Right cardiac atrium (tissue), 5 donors: ENCODE measurements around the gene CDK5. TPM values are rescaled to one million over a fixed set of nuclear protein-coding genes. Genes with fewer than 3 reads are reported as not detected.
"Not testable (repeated sequence)": the region's sequence is repeated elsewhere in the genome, so short reads cannot be mapped to it uniquely, and the experiment has no call there.

Experiments used
- ATAC-seq, 2 donors: fragments of 200-7000 bp; cut with Tn5 transposase; one replicate each; pipeline versions ENCODE4 v1.8.0 to v1.9.1; 2020; ENCODE audit warnings: moderate library complexity in 2 of 2, mild to moderate bottlenecking in 1 of 2
- DNase-seq, 3 donors: peaks; one replicate each; pipeline ENCODE4 v3.0.0-alpha.2; 2020
- H3K27ac ChIP-seq: one replicate; pipeline ENCODE4 v1.5.1; 2013; ENCODE audit warnings: mild to moderate bottlenecking, low read length, control low read depth, moderate library complexity
- H3K27me3 ChIP-seq: one replicate; pipeline ENCODE4 v1.6.1; 2013; ENCODE audit not compliant: control insufficient read depth, insufficient read depth
- H3K4me1 ChIP-seq: one replicate; pipeline ENCODE4 v1.6.1; 2013; ENCODE audit warnings: low read length; ENCODE audit not compliant: control insufficient read depth, insufficient read depth
- H3K4me3 ChIP-seq: one replicate; pipeline ENCODE4 v1.5.1; 2013; ENCODE audit warnings: low read length, control low read depth
- H3K9me3 ChIP-seq: one replicate; pipeline ENCODE4 v1.6.1; 2013; ENCODE audit warnings: low read length; ENCODE audit not compliant: control insufficient read depth
- WGBS: extraction: QIAGEN DNeasy Blood & Tissue Kit; methylation state at CpG from one replicate; pipeline ENCODE4 v1.1.7; 2013; 5-methylcytosine and 5-hydroxymethylcytosine counted together
- intact Hi-C, 4 donors: fragments of 100-400 bp; cut with DNase I; formaldehyde crosslinking; loops; one replicate each; pipeline versions ENCODE4 v1.11.0 to v1.14.0; 2022 to 2023
- polyA plus RNA-seq: library from polyadenylated mRNA; stranded (reverse); fragments of 200-250 nt; gene quantifications from one replicate; pipeline ENCODE4 v1.2.3, GENCODE V29; 2013
- total RNA-seq, 4 donors: library from RNA; stranded (reverse); fragmentation: NEBNext Ultra II Directional; extraction: Animal tissue kit (Norgen Biotek cat#: 25700); gene quantifications; one replicate each; pipeline ENCODE4 v1.2.1, GENCODE V29; 2021
- donor health status: healthy with polysubstance abuse.
- donor health status: DM: no; HTN: yes; CAD: no.
- donor health status: DM: no; HTN: no; CAD: no.
- donor health status: DM: no; HTN: yes; CAD: no; lungs with severe emphysema.
- donor health status: DM: yes; HTN: yes; CAD: no.

Gene CDK5
- total and polyA plus RNA-seq, 5 donors = 6.2 to 11.2 (median 6.8) TPM

DNA sequence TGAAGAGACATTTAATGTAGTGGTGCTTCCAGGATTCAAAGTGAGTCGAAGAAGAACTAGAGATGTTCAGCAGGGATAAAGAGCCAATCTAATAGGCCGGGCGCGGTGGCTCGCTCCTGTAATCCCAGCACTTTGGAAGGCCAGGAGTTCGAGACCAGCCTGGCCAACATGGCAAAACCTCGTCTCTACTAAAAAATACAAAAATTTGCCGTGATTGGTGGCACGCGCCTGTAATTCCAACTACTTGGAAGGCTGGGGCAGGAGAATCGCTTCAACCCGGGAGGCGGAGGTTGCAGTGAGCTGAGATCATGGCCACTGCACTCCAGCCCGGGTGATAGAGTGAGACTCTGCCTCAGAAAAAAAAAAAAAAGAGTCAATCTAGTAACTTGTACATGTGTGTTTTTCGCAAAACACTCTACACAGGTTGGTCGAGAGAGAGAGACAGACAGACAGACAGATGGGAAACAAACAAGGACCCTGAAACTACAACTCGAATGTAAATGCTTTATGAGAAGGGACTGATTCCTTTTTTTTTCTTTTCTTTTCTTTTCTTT lies 28.7 kb downstream of the CDK5 start:
- 51% methylated on average over 17 of the region's 17 CpGs for WGBS

DNA sequence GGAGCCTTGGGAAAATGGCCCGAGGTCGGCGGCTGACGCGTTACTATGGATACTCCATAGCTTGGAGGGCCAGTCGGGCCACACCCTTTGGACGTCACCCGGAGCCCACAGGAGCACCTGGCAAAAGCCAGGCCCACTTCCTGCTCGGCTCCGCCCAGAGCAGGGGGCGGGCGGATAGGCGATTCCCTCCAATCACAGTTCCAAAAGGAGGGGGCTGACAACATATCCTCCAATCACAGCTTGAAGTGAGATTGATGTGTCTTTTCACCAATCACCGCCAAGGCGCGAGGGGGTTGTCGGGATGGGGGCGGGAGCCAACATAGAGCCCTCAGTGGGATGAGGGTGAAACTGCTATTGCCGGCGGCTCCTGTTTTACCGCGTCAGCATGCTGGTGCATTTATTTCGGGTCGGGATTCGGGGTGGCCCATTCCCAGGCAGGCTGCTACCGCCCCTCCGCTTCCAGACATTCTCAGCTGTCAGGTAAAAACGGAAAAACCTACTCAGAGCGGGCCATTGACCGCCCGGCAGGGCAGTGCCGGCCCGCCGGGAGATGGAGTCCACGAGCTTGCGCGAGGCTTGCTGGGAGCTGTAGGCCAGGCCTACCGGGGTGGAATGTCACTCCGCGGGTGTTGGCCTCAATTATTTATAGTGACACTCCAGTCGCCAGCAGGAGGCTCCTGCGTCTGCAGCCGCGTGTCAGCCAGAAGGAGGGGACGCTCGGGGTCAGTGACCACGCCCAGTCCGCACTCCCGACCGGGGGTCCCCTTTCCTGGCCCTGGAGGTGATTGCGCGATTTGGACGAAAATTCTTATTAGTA lies 29.4 kb downstream of the CDK5 start, which contains the start of gene ABCB8:
ABCB8 (plus strand) TSS at position 320 of the 817 bp plus-strand sequence; CDS start at position 386, 66 bp downstream.
- intact Hi-C loops = loop anchor here in 2 of 4 donors (10.0 kb wide), 2 partner anchors 56 to 86 kb away; partner anchors contain the start of genes AGAP3 (in 1 of the 2), FASTK (in 1 of the 2) and TMUB1 (in 1 of the 2)
- Histone ChIP-seq H3K27me3 (no peaks in the 10 kb centered on the region), H3K4me1 (no peaks in the 10 kb centered on the region), H3K27ac (peak within 1 kb of the TSS; percentile 80), H3K4me3 (peak within 1 kb of the TSS; percentile 80), H3K9me3 (no peaks in the 10 kb centered on the region)
- WGBS = under 1% methylated on average over 53 of the region's 53 CpGs
- ATAC-seq (peak; percentile 97 to 98), DNase-seq (peak; percentile 97 to 99 (median 98))

More for the DNA sequence above, 28.7 kb downstream of the CDK5 start:
- Histone ChIP-seq H3K4me1 (no peaks in the 10 kb centered on the region), H3K4me3 (peak overlapping the region; percentile 80), H3K9me3 (no peaks in the 10 kb centered on the region), H3K27me3 (no peaks in the 10 kb centered on the region), H3K27ac (peak overlapping the region; percentile 80)
- DNase-seq (no peak), ATAC-seq (no peak)
- intact Hi-C loops = loop anchor here in 2 of 4 donors (10.0 kb wide), 2 partner anchors 56 to 86 kb away; partner anchors contain the start of genes AGAP3 (in 1 of the 2), FASTK (in 1 of the 2) and TMUB1 (in 1 of the 2)

DNA sequence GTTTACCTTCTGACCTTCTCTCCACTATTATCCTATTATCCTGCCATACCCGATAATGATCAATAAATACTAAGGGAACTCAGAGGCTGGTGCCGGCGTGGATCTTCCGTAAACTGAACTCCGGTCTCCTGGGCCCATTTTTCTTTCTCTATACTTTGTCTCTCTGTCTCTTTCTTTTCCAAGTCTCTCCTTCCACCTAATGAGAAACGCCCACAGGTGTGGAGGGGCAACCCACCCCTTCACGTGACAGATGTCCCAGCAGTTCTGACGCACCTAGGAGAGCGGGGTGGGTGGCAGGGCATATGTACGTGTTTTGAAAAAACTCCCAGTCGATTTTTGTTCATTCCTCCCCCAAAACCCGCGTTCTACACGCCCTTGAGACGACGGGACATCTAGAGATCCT lies 30.0 kb downstream of the CDK5 start:
- not testable (repeated sequence) for H3K4me1 ChIP-seq, DNase-seq, H3K27me3 ChIP-seq, H3K27ac ChIP-seq, ATAC-seq, H3K9me3 ChIP-seq
- intact Hi-C loops = loop anchor here in 2 of 4 donors (10.0 kb wide), 2 partner anchors 57 to 87 kb away; partner anchors contain the start of genes AGAP3 (in 1 of the 2), FASTK (in 1 of the 2) and TMUB1 (in 1 of the 2)
- peak overlapping the region; percentile 80 for H3K4me3 ChIP-seq
- 4% methylated on average over 16 of the region's 16 CpGs for WGBS

DNA sequence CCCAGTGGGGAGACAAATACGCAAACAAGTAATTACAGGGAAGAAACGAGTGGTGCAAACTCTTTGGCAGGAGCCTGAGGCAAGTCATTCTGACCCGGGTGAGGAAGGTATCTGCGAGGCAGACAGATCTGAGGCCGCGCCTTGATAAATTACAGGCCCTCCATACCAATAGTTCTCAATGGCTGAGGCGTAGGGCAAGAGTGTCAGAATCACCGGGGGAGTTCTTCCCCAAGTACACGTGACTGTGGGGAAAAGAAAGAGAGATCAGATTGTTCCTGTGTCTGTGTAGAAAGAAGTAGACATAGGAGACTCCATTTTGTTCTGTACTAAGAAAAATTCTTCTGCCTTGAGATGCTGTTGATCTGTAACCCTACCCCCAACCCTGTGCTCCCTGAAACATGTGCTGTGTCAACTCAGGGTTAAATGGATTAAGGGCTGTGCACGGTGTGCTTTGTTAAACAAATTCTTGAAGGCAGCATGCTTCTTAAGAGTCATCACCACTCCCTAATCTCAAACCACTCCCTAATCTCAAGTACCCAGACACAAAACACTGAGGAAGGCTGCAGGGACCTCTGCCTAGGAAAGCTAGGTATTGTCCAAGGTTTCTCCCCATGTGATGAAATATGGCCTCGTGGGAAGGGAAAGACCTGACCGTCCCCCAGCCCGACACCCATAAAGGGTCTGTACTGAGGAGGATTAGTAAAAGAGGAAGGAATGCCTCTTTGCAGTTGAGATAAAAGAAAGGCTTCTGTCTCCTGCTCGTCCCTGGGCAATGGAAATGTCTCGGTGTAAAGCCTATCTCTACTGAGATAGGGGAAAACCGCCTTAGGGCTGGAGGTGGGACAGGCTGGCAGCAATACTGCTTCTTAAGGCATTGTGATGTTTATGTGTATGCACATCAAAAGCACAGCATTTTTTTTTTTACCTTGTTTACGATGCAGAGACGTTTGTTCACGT lies 30.6 kb downstream of the CDK5 start:
- not testable (repeated sequence) for ATAC-seq, H3K4me3 ChIP-seq, H3K9me3 ChIP-seq, H3K27me3 ChIP-seq, H3K27ac ChIP-seq, H3K4me1 ChIP-seq
- 37% methylated on average over 19 of the region's 19 CpGs for WGBS
- peak in 1 of 3 donors; percentile 36 for DNase-seq
- intact Hi-C loops = loop anchor here in 2 of 4 donors (10.0 kb wide), 2 partner anchors 58 to 88 kb away; partner anchors contain the start of genes AGAP3 (in 1 of the 2), FASTK (in 1 of the 2) and TMUB1 (in 1 of the 2)

DNA sequence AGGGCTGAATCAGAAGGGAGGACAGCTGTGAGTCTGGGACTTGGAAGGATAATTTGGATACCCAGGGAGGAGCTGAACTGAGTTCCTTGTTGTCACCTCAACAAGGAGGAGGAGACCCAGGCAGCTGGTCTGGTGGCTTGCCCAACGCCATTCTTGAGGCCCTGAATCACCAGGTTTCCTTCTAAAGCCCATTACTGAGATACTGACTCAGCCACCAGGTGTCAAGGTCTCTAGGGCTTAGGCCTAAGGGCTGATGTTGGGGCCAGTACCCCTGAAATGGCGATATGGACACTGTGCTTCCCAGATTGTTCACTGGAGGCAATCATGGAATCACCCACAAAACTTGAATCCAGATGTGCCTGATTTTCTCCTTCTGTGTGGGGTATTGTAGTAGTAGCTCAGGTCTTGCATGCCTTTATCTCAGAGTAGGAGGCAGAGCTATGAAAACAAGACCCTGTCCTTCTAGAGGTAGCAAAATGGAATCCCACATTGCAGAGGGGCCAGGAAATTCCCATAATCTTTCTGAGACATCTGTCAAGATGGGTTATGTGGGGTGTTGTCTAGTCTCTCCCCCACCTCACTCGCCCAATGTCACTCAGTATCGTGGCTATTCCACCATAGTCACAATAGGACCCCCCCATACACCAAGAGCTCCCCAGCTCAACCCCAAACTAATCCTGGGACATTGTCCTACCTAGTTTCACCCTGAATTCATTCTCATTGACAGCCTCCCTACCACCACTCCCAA lies 31.6 kb downstream of the CDK5 start:
- DNase-seq (no peak), ATAC-seq (no peak)
- H3K27me3 ChIP-seq = no peaks in the 10 kb centered on the region
- no peak overlapping the region for H3K27ac ChIP-seq
- no peaks in the 10 kb centered on the region for H3K4me1 ChIP-seq
- H3K9me3 ChIP-seq = no peaks in the 10 kb centered on the region
- intact Hi-C loops = loop anchor here in 2 of 4 donors (10.0 kb wide), 2 partner anchors 59 to 89 kb away; partner anchors contain the start of genes AGAP3 (in 1 of the 2), FASTK (in 1 of the 2) and TMUB1 (in 1 of the 2)
- no peak overlapping the region for H3K4me3 ChIP-seq
- WGBS = 90% methylated on average over 4 of the region's 4 CpGs

DNA sequence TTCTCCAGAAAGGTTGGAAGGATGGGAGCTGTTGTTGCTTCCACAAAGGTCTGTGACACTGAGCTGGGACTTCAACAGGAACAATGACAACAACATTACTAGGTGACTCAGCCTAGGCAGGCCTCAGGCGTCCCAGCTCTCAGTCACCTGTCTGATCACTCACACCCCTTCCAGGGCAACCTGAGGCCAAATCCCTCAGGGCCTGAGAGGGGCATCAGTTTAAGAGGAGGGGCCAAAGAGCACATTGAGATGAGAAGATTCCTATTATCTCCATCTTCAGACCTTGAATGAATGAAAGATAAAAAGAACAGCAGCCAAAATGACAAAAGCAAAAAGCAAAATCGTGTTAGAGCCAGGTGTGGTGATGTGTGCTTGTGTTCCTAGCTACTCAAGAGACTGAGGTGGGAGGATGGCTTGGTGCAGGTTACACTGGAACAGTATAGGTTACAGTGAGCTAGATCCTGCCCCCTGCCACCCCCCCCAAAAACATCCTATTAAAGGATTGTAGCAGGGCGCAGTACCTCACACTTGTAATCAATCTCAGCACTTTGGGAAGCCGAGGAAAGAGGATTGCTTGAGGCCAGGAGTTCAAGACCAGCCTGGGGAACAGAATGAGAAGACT lies 33.2 kb downstream of the CDK5 start, which contains the start of gene ATG9B:
ATG9B (minus strand) TSS at position 60 of the 622 bp plus-strand sequence. CDS start 71 bp downstream, outside the sequence.
- DNase-seq = no peak
- ATAC-seq = no peak
- Histone ChIP-seq H3K4me1 (no peaks in the 10 kb centered on the region), H3K27me3 (no peaks in the 10 kb centered on the region), H3K9me3 (no peaks in the 10 kb centered on the region), H3K27ac (no peak within 1 kb of the TSS), H3K4me3 (no peak within 1 kb of the TSS)
- intact Hi-C loops = loop anchor here in 2 of 4 donors (10.0 kb wide), 2 partner anchors 60 to 90 kb away; partner anchors contain the start of genes AGAP3 (in 1 of the 2), FASTK (in 1 of the 2) and TMUB1 (in 1 of the 2)
- 81% methylated on average over 4 of the region's 4 CpGs for WGBS

DNA sequence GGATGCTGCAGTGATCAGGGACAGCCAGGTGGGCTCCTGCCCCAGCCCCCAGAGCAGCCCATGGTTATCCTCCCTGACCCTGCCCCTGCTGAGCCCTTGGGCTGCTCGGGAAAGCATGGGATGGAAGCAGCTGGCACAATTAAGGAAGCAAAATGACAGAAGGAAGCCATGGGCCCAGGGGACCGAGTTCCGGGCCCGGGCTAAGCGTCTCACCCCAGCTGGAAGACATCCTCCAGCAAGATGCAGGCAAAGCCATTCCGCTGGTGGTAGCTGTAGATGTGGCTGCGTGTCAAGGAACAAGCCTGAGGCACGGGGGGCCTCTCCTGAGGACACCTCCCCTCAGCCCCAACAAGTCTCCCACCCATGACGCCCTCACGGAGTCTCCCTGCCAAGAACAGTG lies 34.5 kb downstream of the CDK5 start:
- Histone ChIP-seq H3K4me3 (no peak overlapping the region), H3K4me1 (peaks cover 7% of the 10 kb centered on the region), H3K27me3 (no peaks in the 10 kb centered on the region), H3K9me3 (no peaks in the 10 kb centered on the region), H3K27ac (no peak overlapping the region)
- ATAC-seq = no peak
- 54% methylated on average over 10 of the region's 10 CpGs for WGBS
- DNase-seq = no peak
- intact Hi-C loops = loop anchor here in 2 of 4 donors (10.0 kb wide), 2 partner anchors 62 to 92 kb away; partner anchors contain the start of genes AGAP3 (in 1 of the 2), FASTK (in 1 of the 2) and TMUB1 (in 1 of the 2)

DNA sequence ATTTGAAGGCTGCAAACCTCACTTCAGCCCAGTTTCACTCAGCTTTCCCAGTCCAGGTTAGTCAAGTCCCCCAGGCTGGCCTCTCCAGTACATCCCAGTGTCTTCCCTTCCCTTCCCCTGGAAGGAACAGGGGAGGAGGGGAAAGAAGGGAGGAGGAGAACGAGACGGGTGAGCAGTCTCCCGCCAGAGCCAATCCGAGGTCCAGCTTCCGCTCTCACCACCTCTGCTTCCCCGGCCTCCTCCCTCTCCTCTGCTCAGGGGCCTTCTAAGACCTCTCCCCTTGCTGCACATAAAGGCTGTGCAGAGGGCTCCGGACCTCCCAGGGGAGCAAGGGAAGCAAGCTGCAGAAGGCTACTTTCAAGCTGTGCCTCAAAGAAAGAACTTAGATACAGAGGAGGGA lies 37.5 kb downstream of the CDK5 start:
- Histone ChIP-seq H3K9me3 (no peaks in the 10 kb centered on the region), H3K4me3 (no peak overlapping the region), H3K27me3 (no peaks in the 10 kb centered on the region), H3K4me1 (peaks cover 8% of the 10 kb centered on the region), H3K27ac (no peak overlapping the region)
- ATAC-seq = no peak
- DNase-seq = peak in 1 of 3 donors; percentile 47
- WGBS = 46% methylated on average over 7 of the region's 7 CpGs
- intact Hi-C loops = loop anchor here in 2 of 4 donors (10.0 kb wide), 2 partner anchors 65 to 95 kb away; partner anchors contain the start of genes AGAP3 (in 1 of the 2), FASTK (in 1 of the 2) and TMUB1 (in 1 of the 2)

DNA sequence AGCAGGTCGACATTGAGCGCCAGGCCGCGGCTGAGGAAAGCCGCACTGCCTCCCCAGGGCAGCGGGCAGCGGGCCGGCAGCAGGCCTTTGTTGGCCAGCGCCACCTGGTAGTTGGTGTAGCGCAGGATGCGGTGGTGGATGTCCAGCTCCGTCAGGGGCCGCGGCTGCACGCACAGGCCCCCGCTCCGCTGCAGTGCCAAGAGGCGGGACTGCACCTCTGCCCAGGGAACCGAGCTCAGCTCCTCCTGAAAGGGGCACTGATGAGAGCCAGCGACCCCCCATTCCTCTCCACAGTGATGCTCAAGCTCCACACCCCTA lies 38.6 kb downstream of the CDK5 start:
- intact Hi-C loops = loop anchor here in 1 of 4 donors (10.0 kb wide), 1 partner anchor 96 kb away; no protein-coding TSS in a partner anchor
- 24% methylated on average over 20 of the region's 20 CpGs for WGBS
- Histone ChIP-seq H3K9me3 (no peaks in the 10 kb centered on the region), H3K27ac (no peak overlapping the region), H3K27me3 (no peaks in the 10 kb centered on the region), H3K4me1 (peaks cover 8% of the 10 kb centered on the region), H3K4me3 (peak overlapping the region; percentile 1)
- ATAC-seq (no peak), DNase-seq (no peak)
